ENCODE measurements around the gene CIDEA.

Gene CIDEA

GRCh38 chr18:12318334-12318697, 64.2 kb downstream of the CIDEA start:
- no peak for DNase-seq (ENCODE audit: low read depth in 1 of 2, low spot score in 1 of 2)
- TF ChIP-seq POLR2AphosphoS5 (IDR thresholded peaks at IDR 0.05; ENCODE audit: low read depth): no peak
- no peak for TF ChIP-seq REST (IDR thresholded peaks at IDR 0.05; ENCODE audit: insufficient replicate concordance, low read depth)
- TF ChIP-seq SPI1 (IDR thresholded peaks at IDR 0.05; ENCODE audit: borderline replicate concordance, low read depth): no peak
- no peak for TF ChIP-seq GABPA (IDR thresholded peaks at IDR 0.05; ENCODE audit: low read depth)
- no peak for TF ChIP-seq CTCF (IDR thresholded peaks at IDR 0.05; ENCODE audit: insufficient read depth, low read length)
- no peak overlapping the region for H3K27ac ChIP-seq (replicated peaks)
- H3K27me3 ChIP-seq (ENCODE audit: insufficient read depth, poor library complexity, severe bottlenecking): no peaks in the 10 kb centered on the region
- H3K4me3 ChIP-seq (replicated peaks; ENCODE audit: insufficient read depth, low read length): no peak overlapping the region

GRCh38 chr18:12318857-12319256, 64.7 kb downstream of the CIDEA start:
- Histone ChIP-seq H3K27ac (replicated peaks) (no peak overlapping the region), H3K27me3 (ENCODE audit: insufficient read depth, poor library complexity, severe bottlenecking) (no peaks in the 10 kb centered on the region), H3K4me3 (replicated peaks; ENCODE audit: insufficient read depth, low read length) (no peak overlapping the region)
- TF ChIP-seq CTCF (IDR thresholded peaks at IDR 0.05; ENCODE audit: insufficient read depth, low read length) (no peak), REST (IDR thresholded peaks at IDR 0.05; ENCODE audit: insufficient replicate concordance, low read depth) (no peak), POLR2AphosphoS5 (IDR thresholded peaks at IDR 0.05; ENCODE audit: low read depth) (no peak), GABPA (IDR thresholded peaks at IDR 0.05; ENCODE audit: low read depth) (no peak), SPI1 (IDR thresholded peaks at IDR 0.05; ENCODE audit: borderline replicate concordance, low read depth) (no peak)
- no peak for DNase-seq (ENCODE audit: low read depth in 1 of 2, low spot score in 1 of 2)

GRCh38 chr18:12321333-12321732, 67.2 kb downstream of the CIDEA start:
- H3K27me3 ChIP-seq (ENCODE audit: insufficient read depth, poor library complexity, severe bottlenecking): no peaks in the 10 kb centered on the region
- no peak overlapping the region for H3K4me3 ChIP-seq (replicated peaks; ENCODE audit: insufficient read depth, low read length)
- H3K27ac ChIP-seq (replicated peaks): no peak overlapping the region
- no peak for TF ChIP-seq GABPA (IDR thresholded peaks at IDR 0.05; ENCODE audit: low read depth)
- no peak for TF ChIP-seq POLR2AphosphoS5 (IDR thresholded peaks at IDR 0.05; ENCODE audit: low read depth)
- TF ChIP-seq SPI1 (IDR thresholded peaks at IDR 0.05; ENCODE audit: borderline replicate concordance, low read depth): no peak
- no peak for DNase-seq (ENCODE audit: low read depth in 1 of 2, low spot score in 1 of 2)

GRCh38 chr18:12324991-12325725, 71.0 kb downstream of the CIDEA start:
- TF ChIP-seq CTCF (IDR thresholded peaks at IDR 0.05; ENCODE audit: insufficient read depth, low read length) (no peak), REST (IDR thresholded peaks at IDR 0.05; ENCODE audit: insufficient replicate concordance, low read depth) (no peak), GABPA (IDR thresholded peaks at IDR 0.05; ENCODE audit: low read depth) (no peak), POLR2AphosphoS5 (IDR thresholded peaks at IDR 0.05; ENCODE audit: low read depth) (no peak), SPI1 (IDR thresholded peaks at IDR 0.05; ENCODE audit: borderline replicate concordance, low read depth) (no peak)
- H3K27me3 ChIP-seq (ENCODE audit: insufficient read depth, poor library complexity, severe bottlenecking): no peaks in the 10 kb centered on the region
- H3K4me3 ChIP-seq (replicated peaks; ENCODE audit: insufficient read depth, low read length): no peak overlapping the region
- H3K27ac ChIP-seq (replicated peaks): no peak overlapping the region
- DNase-seq (ENCODE audit: low read depth in 1 of 2, low spot score in 1 of 2): no peak

Measured in HL-60 (cell line).